HepG2 (cell line): ENCODE data around the gene NDC80. TPM values are rescaled to one million over a fixed set of nuclear protein-coding genes. Genes with fewer than 3 reads are reported as not detected.
A peak's percentile ranks its signal among the peaks of the same experiment; 100 is the strongest.

ENCODE experiments used
- ATAC-seq: fragments of 200-7000 bp; cut with Tn5 transposase; 3 replicates; pipeline ENCODE4 v1.9.1; 2020; ENCODE audit warnings: mild to moderate bottlenecking, moderate library complexity
- BruUV-seq: library from RNA; stranded (reverse); fragments of 400-500 nt; replicated peaks from 2 replicates; lab custom pipeline; 2021; lab: Mats Ljungman, UMichigan
- CTCF ChIA-PET: fragments of 300-600 bp; formaldehyde crosslinking; extraction: SDS; loops from one replicate; lab custom pipeline; 2021; ENCODE audit warnings: low total read pairs, inconsistent platforms, low intra/inter-chr PET ratio; lab: Yijun Ruan, JAX
- POLR2A ChIA-PET: fragments of 350-600 bp; sonication (Branson Sonifier 250); formaldehyde crosslinking; loops from one replicate; lab custom pipeline; 2020; ENCODE audit warnings: antibody characterized with exemption, inconsistent platforms; lab: Yijun Ruan, JAX
- DNase-seq: peaks from one replicate; pipeline ENCODE4 v3.0.0-alpha.2; 2015; ENCODE audit warnings: low spot score
- FAIRE-seq: peaks from 3 replicates; lab custom pipeline; 2011; peaks lifted over from hg19 to GRCh38; lab: Jason Lieb, UNC
- H2AFZ ChIP-seq: one replicate; pipeline ENCODE4 v1.6.1; 2011; ENCODE audit warnings: low read length, inconsistent platforms
- H3K27ac ChIP-seq: fragments of 300-600 bp; 3 replicates; pipeline ENCODE4 v1.8.0; 2011; ENCODE audit warnings: mixed run types, mild to moderate bottlenecking, mixed read lengths, low read length, inconsistent platforms; ENCODE audit not compliant: insufficient read depth; ENCODE audit errors: extremely low read length
- H3K27me3 ChIP-seq, 2 experiments: fragments of 200-600 bp in 1 of 2; 2 replicates in 1 of 2; 3 replicates in 1 of 2; pipeline versions ENCODE4 v1.6.0 to v1.8.0; 2011; ENCODE audit warnings: low read length in 2 of 2, mild to moderate bottlenecking in 2 of 2, moderate library complexity in 2 of 2, inconsistent platforms in 1 of 2; ENCODE audit not compliant: insufficient read depth in 2 of 2, control insufficient read depth in 1 of 2
- H3K36me3 ChIP-seq, 2 experiments: fragments of 200-600 bp in 1 of 2; replicated peaks in 1 of 2; 2 replicates in 1 of 2; 3 replicates in 1 of 2; pipeline versions ENCODE4 v1.5.1 to v1.8.0; 2011; ENCODE audit warnings: low read length in 2 of 2, inconsistent platforms in 1 of 2; ENCODE audit not compliant: insufficient read depth in 2 of 2, control insufficient read depth in 1 of 2
- H3K4me1 ChIP-seq: 2 replicates; pipeline ENCODE4 v1.5.1; 2012; ENCODE audit warnings: low read length, inconsistent platforms; ENCODE audit not compliant: insufficient read depth
- H3K4me2 ChIP-seq: 2 replicates; pipeline ENCODE4 v1.6.0; 2011; ENCODE audit warnings: low read depth, low read length, inconsistent platforms
- H3K4me3 ChIP-seq, 3 experiments: fragments of 200-600 bp in 1 of 3; sonication (generic), shearing (Covaris generic) in 1 of 3; replicated peaks in 1 of 3; 2 replicates each; pipeline ENCODE4 v1.5.1; 2011 to 2016; ENCODE audit warnings: low read length in 3 of 3, inconsistent platforms in 2 of 3, low read depth in 2 of 3, mild to moderate bottlenecking in 2 of 3, control low read depth in 1 of 3, mixed read lengths in 1 of 3; ENCODE audit not compliant: insufficient read depth in 1 of 3
- H3K79me2 ChIP-seq: one replicate; pipeline ENCODE4 v1.6.1; 2011; ENCODE audit warnings: low read length, inconsistent platforms; ENCODE audit not compliant: insufficient read depth
- H3K9ac ChIP-seq: 2 replicates; pipeline ENCODE4 v1.6.0; 2011; ENCODE audit warnings: mild to moderate bottlenecking, low read depth, low read length, inconsistent platforms; ENCODE audit not compliant: insufficient read depth
- H3K9me3 ChIP-seq: 2 replicates; pipeline ENCODE4 v1.5.1; 2012; ENCODE audit warnings: mild to moderate bottlenecking, low read length
- H4K20me1 ChIP-seq: 2 replicates; pipeline ENCODE4 v1.6.0; 2011; ENCODE audit warnings: inconsistent platforms, mild to moderate bottlenecking, low read length, moderate library complexity; ENCODE audit not compliant: insufficient read depth
- ATF7-NPFF ChIP-seq: sonication (generic); formaldehyde crosslinking; IDR thresholded peaks from 2 replicates; pipeline ENCODE4 v1.8.1; 2023; ENCODE audit warnings: mild to moderate bottlenecking, low read depth, missing genetic modification reagents, moderate library complexity
- BRD4 ChIP-seq: sonication (generic); formaldehyde crosslinking; IDR thresholded peaks from 2 replicates; pipeline ENCODE4 v1.4.0; 2020; ENCODE audit warnings: missing genetic modification reagents
- CENPX ChIP-seq: sonication (generic); formaldehyde crosslinking; IDR thresholded peaks from 2 replicates; pipeline ENCODE4 v1.9.0; 2021; ENCODE audit warnings: mild to moderate bottlenecking, missing genetic modification reagents, moderate library complexity
- FOXA1 ChIP-seq, 2 experiments: fragments of 450-650 bp in 1 of 2; sonication (generic) in 1 of 2; formaldehyde crosslinking in 1 of 2; IDR thresholded peaks; 2 replicates each; pipeline versions ENCODE4 v1.4.0 to v1.6.1; 2016 to 2020; ENCODE audit warnings: missing genetic modification reagents in 1 of 2
- HOXA5 ChIP-seq: sonication (generic); formaldehyde crosslinking; IDR thresholded peaks from 2 replicates; pipeline ENCODE4 v1.4.0; 2020; ENCODE audit warnings: missing genetic modification reagents
- JUNB ChIP-seq: sonication (generic); formaldehyde crosslinking; IDR thresholded peaks from 2 replicates; pipeline ENCODE4 v1.8.0; 2022; ENCODE audit warnings: missing genetic modification reagents, mild to moderate bottlenecking, borderline replicate concordance
- NBN ChIP-seq: fragments of 450-650 bp; conservative IDR thresholded peaks from 2 replicates; pipeline ENCODE4 v1.6.1; 2017
- PPARG ChIP-seq: conservative IDR thresholded peaks from 2 replicates; pipeline ENCODE4 v1.6.1; 2016; ENCODE audit warnings: missing biosample characterization, missing genetic modification reagents
- PRMT3 ChIP-seq: sonication (generic); formaldehyde crosslinking; IDR thresholded peaks from 2 replicates; pipeline ENCODE4 v1.8.1; 2022; ENCODE audit warnings: low read depth, mild to moderate bottlenecking, moderate library complexity, missing genetic modification reagents, borderline replicate concordance
- SMC3 ChIP-seq: IDR thresholded peaks from 2 replicates; pipeline ENCODE4 v1.6.1; 2011; ENCODE audit warnings: low read length, improper control_type of control experiment
- SSRP1 ChIP-seq: IDR thresholded peaks from 2 replicates; pipeline ENCODE4 v1.6.1; 2016; ENCODE audit warnings: control low read depth
- ZBTB25 ChIP-seq: IDR thresholded peaks from 2 replicates; pipeline ENCODE4 v1.6.1; 2018; ENCODE audit warnings: missing genetic modification reagents
- ZNF510 ChIP-seq: sonication (generic); formaldehyde crosslinking; IDR thresholded peaks from 2 replicates; pipeline ENCODE4 v1.4.0; 2020; ENCODE audit warnings: low read depth, mild to moderate bottlenecking, missing genetic modification reagents
- ZNF589 ChIP-seq: sonication (generic); formaldehyde crosslinking; conservative IDR thresholded peaks from 2 replicates; pipeline ENCODE4 v1.8.0; 2022; ENCODE audit warnings: mild to moderate bottlenecking, moderate library complexity, missing genetic modification reagents
- ZSCAN12 ChIP-seq: sonication (generic); formaldehyde crosslinking; IDR thresholded peaks from 2 replicates; pipeline ENCODE4 v1.9.0; 2021; ENCODE audit warnings: mild to moderate bottlenecking, missing genetic modification reagents
- WGBS: methylation state at CpG from one replicate; pipeline ENCODE4 v1.1.6; 2017; ENCODE audit warnings: low lambda C conversion rate; 5-methylcytosine and 5-hydroxymethylcytosine counted together
- in situ Hi-C: cut with HindIII; loops from 2 replicates; pipeline ENCODE4 v1.10.0; 2017; ENCODE audit warnings: low pct_unique_long_range_greater_than_20kb; ENCODE audit not compliant: extremely low pct_ligation_motif_present
- intact Hi-C: fragments of 100-400 bp; cut with micrococcal nuclease; formaldehyde crosslinking; loops from one replicate; pipeline ENCODE4 v1.10.0; 2022; ENCODE audit not compliant: unreplicated experiment
- polyA plus RNA-seq, 8 experiments: library from polyadenylated mRNA; depleted of rRNA in 3 of 8; stranded (reverse) in 7 of 8; unstranded in 1 of 8; fragments of >200 nt; fragmentation: Illumina TruSeq in 4 of 8; extraction: Trizol in 4 of 8; gene quantifications; 2 replicates each; pipeline versions ENCODE4 v1.2.1 to v1.2.3, GENCODE V29; 2011 to 2016; ENCODE audit warnings: low read depth in 4 of 8, missing spikeins in 1 of 8, mixed read lengths in 1 of 8; ENCODE audit not compliant: insufficient read depth in 1 of 8
- total RNA-seq, 5 experiments: library from RNA; depleted of rRNA; stranded (reverse); fragments of >200 nt; fragmentation: Illumina TruSeq; extraction: Trizol; gene quantifications; 2 replicates each; pipeline ENCODE4 v1.2.3, GENCODE V29; 2016; ENCODE audit warnings: low read depth in 1 of 5
- TF ChIP-seq, protein P1 (sequence below): sonication (generic); formaldehyde crosslinking; conservative IDR thresholded peaks from 2 replicates; pipeline ENCODE4 v1.4.0; 2020; ENCODE audit warnings: missing genetic modification reagents
- TF ChIP-seq, protein P2 (sequence below): sonication (generic); formaldehyde crosslinking; conservative IDR thresholded peaks from 2 replicates; pipeline ENCODE4 v1.4.0; 2020; ENCODE audit warnings: mild to moderate bottlenecking, missing genetic modification reagents, moderate library complexity
- TF ChIP-seq, protein P3 (sequence below): sonication (generic); formaldehyde crosslinking; IDR thresholded peaks from 2 replicates; pipeline ENCODE4 v1.5.0; 2020; ENCODE audit warnings: missing genetic modification reagents

The NDC80 gene
- total and polyA plus RNA-seq, 2 of the 13 experiments (the other 11 are each of a cell fraction or from before 2014, with no cell fraction given): 9.6 to 33.0 TPM

DNA sequence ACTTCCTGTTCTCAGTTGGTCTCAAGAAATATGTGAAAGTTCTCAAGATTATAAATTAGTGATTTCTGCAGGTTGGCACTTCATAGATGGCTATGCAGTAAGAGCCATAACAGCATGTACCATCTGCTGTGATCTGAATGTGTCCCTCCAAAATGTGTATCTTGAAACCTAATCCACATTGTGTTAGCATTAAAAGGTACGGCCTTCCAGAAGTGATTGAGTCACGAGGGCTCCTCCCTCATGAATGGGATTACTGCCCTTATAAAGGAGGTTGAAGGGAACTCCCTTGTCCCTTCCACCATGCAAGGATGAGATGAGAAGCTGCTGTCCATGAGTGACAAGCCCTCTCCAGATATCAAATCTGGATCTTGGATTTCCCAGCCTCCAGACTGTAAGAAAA, 45.0 kb upstream of the NDC80 start (continued):
- TF ChIP-seq PRMT3 (CRISPR knock-in tag) (no peak), SMC3 (no peak), HOXA5 (CRISPR knock-in tag) (no peak), JUNB (no peak), FOXA1 (IDR thresholded peaks at IDR 0.05) (no peak), FOXA1 (CRISPR knock-in tag; IDR thresholded peaks at IDR 0.05) (no peak), ZNF589 (CRISPR knock-in tag) (no peak)
- TF ChIP-seq, protein P1, sequence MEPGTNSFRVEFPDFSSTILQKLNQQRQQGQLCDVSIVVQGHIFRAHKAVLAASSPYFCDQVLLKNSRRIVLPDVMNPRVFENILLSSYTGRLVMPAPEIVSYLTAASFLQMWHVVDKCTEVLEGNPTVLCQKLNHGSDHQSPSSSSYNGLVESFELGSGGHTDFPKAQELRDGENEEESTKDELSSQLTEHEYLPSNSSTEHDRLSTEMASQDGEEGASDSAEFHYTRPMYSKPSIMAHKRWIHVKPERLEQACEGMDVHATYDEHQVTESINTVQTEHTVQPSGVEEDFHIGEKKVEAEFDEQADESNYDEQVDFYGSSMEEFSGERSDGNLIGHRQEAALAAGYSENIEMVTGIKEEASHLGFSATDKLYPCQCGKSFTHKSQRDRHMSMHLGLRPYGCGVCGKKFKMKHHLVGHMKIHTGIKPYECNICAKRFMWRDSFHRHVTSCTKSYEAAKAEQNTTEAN: no peak
- TF ChIP-seq, protein P2, sequence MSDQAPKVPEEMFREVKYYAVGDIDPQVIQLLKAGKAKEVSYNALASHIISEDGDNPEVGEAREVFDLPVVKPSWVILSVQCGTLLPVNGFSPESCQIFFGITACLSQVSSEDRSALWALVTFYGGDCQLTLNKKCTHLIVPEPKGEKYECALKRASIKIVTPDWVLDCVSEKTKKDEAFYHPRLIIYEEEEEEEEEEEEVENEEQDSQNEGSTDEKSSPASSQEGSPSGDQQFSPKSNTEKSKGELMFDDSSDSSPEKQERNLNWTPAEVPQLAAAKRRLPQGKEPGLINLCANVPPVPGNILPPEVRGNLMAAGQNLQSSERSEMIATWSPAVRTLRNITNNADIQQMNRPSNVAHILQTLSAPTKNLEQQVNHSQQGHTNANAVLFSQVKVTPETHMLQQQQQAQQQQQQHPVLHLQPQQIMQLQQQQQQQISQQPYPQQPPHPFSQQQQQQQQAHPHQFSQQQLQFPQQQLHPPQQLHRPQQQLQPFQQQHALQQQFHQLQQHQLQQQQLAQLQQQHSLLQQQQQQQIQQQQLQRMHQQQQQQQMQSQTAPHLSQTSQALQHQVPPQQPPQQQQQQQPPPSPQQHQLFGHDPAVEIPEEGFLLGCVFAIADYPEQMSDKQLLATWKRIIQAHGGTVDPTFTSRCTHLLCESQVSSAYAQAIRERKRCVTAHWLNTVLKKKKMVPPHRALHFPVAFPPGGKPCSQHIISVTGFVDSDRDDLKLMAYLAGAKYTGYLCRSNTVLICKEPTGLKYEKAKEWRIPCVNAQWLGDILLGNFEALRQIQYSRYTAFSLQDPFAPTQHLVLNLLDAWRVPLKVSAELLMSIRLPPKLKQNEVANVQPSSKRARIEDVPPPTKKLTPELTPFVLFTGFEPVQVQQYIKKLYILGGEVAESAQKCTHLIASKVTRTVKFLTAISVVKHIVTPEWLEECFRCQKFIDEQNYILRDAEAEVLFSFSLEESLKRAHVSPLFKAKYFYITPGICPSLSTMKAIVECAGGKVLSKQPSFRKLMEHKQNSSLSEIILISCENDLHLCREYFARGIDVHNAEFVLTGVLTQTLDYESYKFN (CRISPR knock-in tag): no peak

- DNase-seq (peak; percentile 4), FAIRE-seq (no peak), ATAC-seq (no peak)
- in situ Hi-C loops (loop anchor here (25.0 kb wide), 2 partner anchors 192 to 942 kb away; no protein-coding TSS in a partner anchor), intact Hi-C loops (no loop called here)
- Histone ChIP-seq H3K4me3 (no peak overlapping the region), H3K79me2 (no peaks in the 10 kb centered on the region), H4K20me1 (no peaks in the 10 kb centered on the region), H3K9me3 (no peaks in the 10 kb centered on the region), H3K4me1 (no peaks in the 10 kb centered on the region), H3K36me3 (no peaks in the 10 kb centered on the region), H2AFZ (no peak overlapping the region), H3K9ac (no peak overlapping the region), H3K4me2 (no peak overlapping the region), H3K27me3 (no peaks in the 10 kb centered on the region), H3K27ac (no peak overlapping the region)
- POLR2A ChIA-PET: no interaction called here
- CTCF ChIA-PET: no interaction called here
- 71% methylated on average over 7 of the region's 7 CpGs for WGBS
- no TSS peak for BruUV-seq
- TF ChIP-seq ATF7-NPFF (CRISPR knock-in tag): no peak
- no peak for TF ChIP-seq SSRP1 (CRISPR knock-in tag)
- TF ChIP-seq, protein P3, sequence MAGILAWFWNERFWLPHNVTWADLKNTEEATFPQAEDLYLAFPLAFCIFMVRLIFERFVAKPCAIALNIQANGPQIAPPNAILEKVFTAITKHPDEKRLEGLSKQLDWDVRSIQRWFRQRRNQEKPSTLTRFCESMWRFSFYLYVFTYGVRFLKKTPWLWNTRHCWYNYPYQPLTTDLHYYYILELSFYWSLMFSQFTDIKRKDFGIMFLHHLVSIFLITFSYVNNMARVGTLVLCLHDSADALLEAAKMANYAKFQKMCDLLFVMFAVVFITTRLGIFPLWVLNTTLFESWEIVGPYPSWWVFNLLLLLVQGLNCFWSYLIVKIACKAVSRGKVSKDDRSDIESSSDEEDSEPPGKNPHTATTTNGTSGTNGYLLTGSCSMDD: no peak
- TF ChIP-seq ZBTB25: no peak
- no peak for TF ChIP-seq PPARG (CRISPR knock-in tag)
- no peak for TF ChIP-seq BRD4 (CRISPR knock-in tag)
- TF ChIP-seq ZNF510: no peak
- no peak for TF ChIP-seq ZSCAN12 (CRISPR knock-in tag)
- TF ChIP-seq NBN: no peak
- no peak for TF ChIP-seq CENPX (CRISPR knock-in tag)
Observed at GRCh38 chr18:2529154-2529553, 42.2 kb upstream of the NDC80 start.
